ENCODE measurements around the gene FGFRL1.

The FGFRL1 gene

GRCh38 chr4:1075225-1075624, 63.8 kb downstream of the FGFRL1 start:
- Histone ChIP-seq H3K36me3 (ENCODE audit: insufficient read depth, low read length) (no peaks in the 10 kb centered on the region), H3K9ac (ENCODE audit: low read depth, low read length) (no peak overlapping the region), H3K4me1 (ENCODE audit: control insufficient read depth, insufficient read depth, low read length) (no peaks in the 10 kb centered on the region), H3K9me3 (replicated peaks; ENCODE audit: low read length) (no peaks in the 10 kb centered on the region), H3K4me3 (ENCODE audit: low read length) (no peak overlapping the region), H3K4me2 (ENCODE audit: low read length) (no peak overlapping the region), H3K27me3 (ENCODE audit: control insufficient read depth, insufficient read depth, low read length) (peaks cover 61% of the 10 kb centered on the region)

GRCh38 chr4:1075809-1076699, 64.6 kb downstream of the FGFRL1 start:
- Histone ChIP-seq H3K4me3 (ENCODE audit: low read length) (no peak overlapping the region), H3K36me3 (ENCODE audit: insufficient read depth, low read length) (no peaks in the 10 kb centered on the region), H3K9me3 (replicated peaks; ENCODE audit: low read length) (no peaks in the 10 kb centered on the region), H3K27me3 (ENCODE audit: control insufficient read depth, insufficient read depth, low read length) (peaks cover 63% of the 10 kb centered on the region), H3K4me2 (ENCODE audit: low read length) (no peak overlapping the region), H3K9ac (ENCODE audit: low read depth, low read length) (no peak overlapping the region), H3K4me1 (ENCODE audit: control insufficient read depth, insufficient read depth, low read length) (peaks cover 3% of the 10 kb centered on the region)
